MM.1S (cell line): ENCODE measurements around the gene YAF2.

Source experiments
- EZH2 ChIP-seq: fragments of 300-600 bp; sonication (generic); optimal IDR thresholded peaks from 2 replicates; pipeline ENCODE3; 2017; ENCODE audit warnings: low read depth, mild to moderate bottlenecking, antibody characterized with exemption, low read length, mixed read lengths
- EZH2phosphoT487 ChIP-seq: fragments of 300-600 bp; sonication (generic); IDR thresholded peaks from 2 replicates; pipeline ENCODE4 v1.6.1; 2018; ENCODE audit warnings: antibody characterized with exemption, low read length
- TF ChIP-seq, protein P1 (sequence below): fragments of 300-600 bp; sonication (generic); IDR thresholded peaks from 2 replicates; pipeline ENCODE4 v1.5.1; 2016; ENCODE audit warnings: antibody characterized with exemption, low read length, mixed read lengths

DNA sequence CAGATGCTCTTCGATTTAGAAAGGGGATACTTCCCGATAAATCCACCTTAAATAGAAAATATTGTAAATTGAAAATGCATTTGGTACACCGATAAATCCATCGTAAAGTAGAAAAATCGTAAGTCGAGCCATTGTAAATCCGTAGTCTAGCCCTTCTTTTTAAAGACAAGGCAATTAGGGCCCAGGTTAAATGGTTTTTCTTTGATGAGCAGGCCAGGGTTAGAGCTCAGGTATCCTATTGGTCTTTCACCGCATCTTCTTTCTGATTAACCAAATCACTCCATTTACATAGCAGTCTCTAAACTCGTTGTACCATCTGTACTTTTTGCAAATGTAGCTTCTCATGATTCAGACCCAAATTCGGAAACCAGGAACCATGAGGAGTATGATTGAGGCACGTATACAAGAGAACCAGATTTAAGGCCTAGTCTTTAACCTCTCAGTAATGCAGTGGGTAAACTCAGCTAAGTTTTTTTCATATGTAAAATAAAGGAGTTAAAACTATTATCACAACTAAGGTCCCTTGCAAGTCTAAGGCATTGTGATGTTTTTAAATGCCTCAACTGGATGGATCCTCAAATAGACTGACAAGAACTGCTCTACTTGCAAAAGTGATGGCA is 2.2 kb upstream of the YAF2 start:
- TF ChIP-seq, protein P1, sequence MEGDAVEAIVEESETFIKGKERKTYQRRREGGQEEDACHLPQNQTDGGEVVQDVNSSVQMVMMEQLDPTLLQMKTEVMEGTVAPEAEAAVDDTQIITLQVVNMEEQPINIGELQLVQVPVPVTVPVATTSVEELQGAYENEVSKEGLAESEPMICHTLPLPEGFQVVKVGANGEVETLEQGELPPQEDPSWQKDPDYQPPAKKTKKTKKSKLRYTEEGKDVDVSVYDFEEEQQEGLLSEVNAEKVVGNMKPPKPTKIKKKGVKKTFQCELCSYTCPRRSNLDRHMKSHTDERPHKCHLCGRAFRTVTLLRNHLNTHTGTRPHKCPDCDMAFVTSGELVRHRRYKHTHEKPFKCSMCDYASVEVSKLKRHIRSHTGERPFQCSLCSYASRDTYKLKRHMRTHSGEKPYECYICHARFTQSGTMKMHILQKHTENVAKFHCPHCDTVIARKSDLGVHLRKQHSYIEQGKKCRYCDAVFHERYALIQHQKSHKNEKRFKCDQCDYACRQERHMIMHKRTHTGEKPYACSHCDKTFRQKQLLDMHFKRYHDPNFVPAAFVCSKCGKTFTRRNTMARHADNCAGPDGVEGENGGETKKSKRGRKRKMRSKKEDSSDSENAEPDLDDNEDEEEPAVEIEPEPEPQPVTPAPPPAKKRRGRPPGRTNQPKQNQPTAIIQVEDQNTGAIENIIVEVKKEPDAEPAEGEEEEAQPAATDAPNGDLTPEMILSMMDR, result no peak
- TF ChIP-seq EZH2phosphoT487, result no peak
- TF ChIP-seq EZH2, result no peak
